C4-2B (cell line): ENCODE measurements around the gene ARMC7.
A peak's percentile ranks its signal among the peaks of the same experiment; 100 is the strongest.
"Not testable (repeated sequence)": the region's sequence is repeated elsewhere in the genome, so short reads cannot be mapped to it uniquely, and the experiment has no call there.

Experiments used
- H3K27ac ChIP-seq: fragments of 450-650 bp; 2 replicates; pipeline ENCODE4 v1.5.1; 2017
- ZFX ChIP-seq: fragments of 450-650 bp; IDR thresholded peaks from 2 replicates; pipeline ENCODE4 v1.6.1; 2017
- TF ChIP-seq, protein P1 (sequence below): fragments of 450-650 bp; conservative IDR thresholded peaks from 2 replicates; pipeline ENCODE4 v1.5.1; 2017; ENCODE audit warnings: mild to moderate bottlenecking

ARMC7 gene

DNA sequence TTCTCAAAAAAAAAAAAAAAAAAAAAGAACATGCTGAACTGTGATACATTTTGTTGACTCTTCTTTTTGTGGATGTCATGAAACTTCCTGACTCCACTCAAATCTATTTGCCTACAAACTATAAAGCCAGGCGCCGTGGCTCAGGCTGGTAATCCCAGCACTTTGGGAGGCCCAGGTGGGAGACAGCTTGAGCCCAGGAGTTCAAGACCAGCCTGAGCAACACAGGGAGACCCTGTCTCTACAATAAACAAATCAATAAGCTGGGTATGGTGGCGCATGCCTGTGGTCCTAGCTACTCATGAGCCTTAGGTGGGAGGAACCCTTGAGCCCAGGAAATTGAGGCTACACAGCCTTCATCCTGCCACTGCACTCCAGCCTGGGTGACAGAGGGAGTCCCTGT lies 23.2 kb downstream of the ARMC7 start:
- H3K27ac ChIP-seq, result peak overlapping the region; percentile 94
- TF ChIP-seq ZFX, result no peak
- TF ChIP-seq, protein P1, sequence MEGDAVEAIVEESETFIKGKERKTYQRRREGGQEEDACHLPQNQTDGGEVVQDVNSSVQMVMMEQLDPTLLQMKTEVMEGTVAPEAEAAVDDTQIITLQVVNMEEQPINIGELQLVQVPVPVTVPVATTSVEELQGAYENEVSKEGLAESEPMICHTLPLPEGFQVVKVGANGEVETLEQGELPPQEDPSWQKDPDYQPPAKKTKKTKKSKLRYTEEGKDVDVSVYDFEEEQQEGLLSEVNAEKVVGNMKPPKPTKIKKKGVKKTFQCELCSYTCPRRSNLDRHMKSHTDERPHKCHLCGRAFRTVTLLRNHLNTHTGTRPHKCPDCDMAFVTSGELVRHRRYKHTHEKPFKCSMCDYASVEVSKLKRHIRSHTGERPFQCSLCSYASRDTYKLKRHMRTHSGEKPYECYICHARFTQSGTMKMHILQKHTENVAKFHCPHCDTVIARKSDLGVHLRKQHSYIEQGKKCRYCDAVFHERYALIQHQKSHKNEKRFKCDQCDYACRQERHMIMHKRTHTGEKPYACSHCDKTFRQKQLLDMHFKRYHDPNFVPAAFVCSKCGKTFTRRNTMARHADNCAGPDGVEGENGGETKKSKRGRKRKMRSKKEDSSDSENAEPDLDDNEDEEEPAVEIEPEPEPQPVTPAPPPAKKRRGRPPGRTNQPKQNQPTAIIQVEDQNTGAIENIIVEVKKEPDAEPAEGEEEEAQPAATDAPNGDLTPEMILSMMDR, result no peak

- H3K27ac ChIP-seq, result peak overlapping the region; percentile 94
These were observed 24.0 kb downstream of the ARMC7 start for GRCh38 chr17:75133607-75134347.

DNA sequence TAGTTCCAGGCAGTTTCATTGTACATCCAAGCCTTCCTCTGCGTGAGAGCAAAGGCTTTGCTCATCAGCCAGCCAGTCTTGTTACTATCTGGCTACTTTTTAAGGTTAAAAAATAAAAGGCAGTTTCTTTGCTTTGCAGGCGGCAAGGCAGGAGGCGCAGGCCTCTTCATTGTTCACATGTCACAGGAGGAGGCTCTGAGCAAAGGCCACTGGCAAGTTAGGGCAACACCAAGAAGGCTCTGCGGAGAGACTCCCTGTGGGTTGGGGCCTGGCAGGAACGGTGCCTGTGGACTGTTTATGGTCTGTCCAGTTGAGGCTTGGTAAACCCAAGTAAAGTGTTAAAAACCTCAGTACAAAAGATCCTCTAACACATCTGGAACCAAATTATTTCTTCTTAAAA lies 25.7 kb downstream of the ARMC7 start:
- TF ChIP-seq, protein P1, result no peak
- no peak for TF ChIP-seq ZFX
- H3K27ac ChIP-seq, result no peak overlapping the region

DNA sequence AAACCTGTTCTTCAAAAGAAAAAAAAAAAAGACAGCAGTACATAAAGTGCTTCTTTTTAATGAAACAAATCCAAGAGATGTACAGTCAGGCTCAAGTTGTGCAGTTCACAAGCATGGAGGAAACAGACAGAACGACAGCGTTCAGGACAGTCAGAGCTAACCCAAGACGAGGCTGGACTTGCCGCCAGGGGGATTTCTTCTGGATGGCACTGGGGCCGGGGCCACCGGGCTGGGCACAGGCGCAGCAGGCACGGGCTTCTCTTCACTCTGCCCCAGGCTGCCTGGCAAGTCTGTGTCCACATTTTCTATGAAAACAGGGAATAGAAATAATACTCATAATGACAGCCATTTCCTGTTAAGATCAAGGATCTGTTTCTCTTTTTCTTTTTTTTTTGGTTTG lies 26.2 kb downstream of the ARMC7 start:
- H3K27ac ChIP-seq, result no peak overlapping the region

DNA sequence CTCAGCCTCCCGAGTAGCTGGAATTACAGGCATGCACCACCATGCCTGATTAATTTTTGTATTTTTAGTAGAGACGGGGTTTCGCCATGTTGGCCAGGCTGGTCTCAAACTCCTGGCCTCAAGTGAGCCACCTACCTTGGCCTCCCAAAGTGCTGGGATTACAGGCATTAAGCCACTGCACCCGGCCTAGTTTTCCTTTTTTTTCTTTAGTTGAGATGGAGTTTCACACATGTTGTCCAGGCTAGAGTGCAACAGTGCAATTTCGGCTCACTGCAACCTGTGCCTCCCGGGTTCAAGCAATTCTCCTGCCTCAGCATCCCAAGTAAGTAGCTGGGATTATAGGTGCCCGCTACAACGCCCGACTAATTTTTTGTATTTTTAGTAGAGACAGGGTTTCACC lies 28.0 kb downstream of the ARMC7 start:
- H3K27ac ChIP-seq, result not testable (repeated sequence)

More for the DNA sequence above, 26.2 kb downstream of the ARMC7 start:
- TF ChIP-seq, protein P1, result no peak
- no peak for TF ChIP-seq ZFX

- no peak overlapping the region for H3K27ac ChIP-seq
- TF ChIP-seq, protein P1, result no peak
- no peak for TF ChIP-seq ZFX
These were observed 28.8 kb downstream of the ARMC7 start for GRCh38 chr17:75138519-75138918.

GRCh38 chr17:75142236-75142971 lies 32.6 kb downstream of the ARMC7 start:
- no peak overlapping the region for H3K27ac ChIP-seq
- TF ChIP-seq, protein P1, result no peak
- TF ChIP-seq ZFX, result no peak

DNA sequence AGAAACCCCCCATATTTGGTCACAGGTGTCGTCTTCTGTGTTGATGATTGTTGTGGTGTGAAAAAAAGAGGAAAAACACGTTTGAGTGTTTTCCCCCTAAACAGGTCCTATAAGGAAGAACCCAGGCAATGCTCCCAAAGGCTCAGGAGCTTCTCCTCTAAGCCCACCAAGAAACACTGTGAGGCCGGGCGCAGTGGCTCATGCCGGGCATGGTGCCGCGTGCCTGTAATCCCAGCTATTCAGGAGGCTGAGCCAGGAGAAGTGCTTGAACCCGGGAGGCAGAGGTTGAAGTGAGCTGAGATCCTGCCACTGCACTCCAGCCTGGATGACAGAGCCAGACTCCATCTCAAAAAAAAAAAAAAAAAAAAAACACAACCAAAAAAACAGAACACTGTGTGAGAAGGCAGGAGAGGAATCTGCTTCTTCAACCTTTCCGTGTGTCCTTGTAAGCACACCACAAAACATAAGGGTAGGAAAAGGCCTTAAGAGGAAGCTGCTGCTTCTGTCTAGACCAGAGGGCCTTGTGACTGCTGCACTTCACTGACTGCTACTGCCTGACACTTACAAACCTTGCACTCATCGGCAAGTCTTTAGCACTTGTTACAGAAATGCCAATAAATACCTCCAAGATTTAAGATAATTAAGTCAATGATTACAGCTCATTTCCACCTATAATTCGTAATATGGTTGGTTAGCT lies 35.2 kb downstream of the ARMC7 start:
- TF ChIP-seq, protein P1, result no peak
- TF ChIP-seq ZFX, result no peak
- H3K27ac ChIP-seq, result no peak overlapping the region
